ENCODE data around the gene SOX14.
A peak's percentile ranks its signal among the peaks of the same experiment; 100 is the strongest.

Gene SOX14

GRCh38 chr3:137768361-137769321, 4.5 kb downstream of the SOX14 start:
- DNase-seq: no peak

DNA sequence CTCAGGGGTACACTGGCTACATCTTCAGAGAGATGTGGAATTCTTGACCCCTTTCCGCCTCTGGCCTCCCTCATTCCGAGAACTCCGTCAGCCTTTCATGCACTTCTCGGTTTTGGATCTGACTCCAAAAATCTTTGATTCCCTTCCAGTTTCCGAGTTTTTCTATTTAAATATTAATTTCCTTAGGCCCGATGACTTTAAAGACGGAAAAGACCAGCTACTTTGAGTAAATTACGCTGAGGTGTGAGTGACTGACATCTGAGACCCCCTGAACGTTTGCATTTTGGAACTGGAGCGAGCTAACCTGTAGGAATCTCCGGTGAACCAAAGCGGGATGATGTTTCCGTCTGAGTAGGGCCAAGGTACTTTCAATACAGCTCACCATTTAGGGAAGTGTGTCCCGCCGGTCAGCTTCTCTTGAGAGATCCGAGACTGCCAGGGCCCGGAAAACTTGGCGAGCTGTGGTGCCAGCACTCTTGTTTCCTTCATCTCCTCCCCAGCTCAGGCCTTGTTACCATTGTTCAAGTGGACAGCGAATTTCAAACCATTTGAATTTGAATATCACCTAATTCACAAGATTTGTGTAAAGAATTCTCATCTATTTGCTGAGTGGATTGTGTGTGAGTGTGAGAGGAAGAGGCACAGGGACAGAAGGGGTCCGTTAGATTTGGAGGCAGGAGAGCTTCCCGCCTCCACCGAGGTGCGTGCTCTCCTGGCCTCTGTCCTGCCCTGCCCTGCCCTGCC, 5.4 kb downstream of the SOX14 start:
- DNase-seq: no peak

- no peak for DNase-seq
Observed at GRCh38 chr3:137770066-137770834, 6.1 kb downstream of the SOX14 start.

DNA sequence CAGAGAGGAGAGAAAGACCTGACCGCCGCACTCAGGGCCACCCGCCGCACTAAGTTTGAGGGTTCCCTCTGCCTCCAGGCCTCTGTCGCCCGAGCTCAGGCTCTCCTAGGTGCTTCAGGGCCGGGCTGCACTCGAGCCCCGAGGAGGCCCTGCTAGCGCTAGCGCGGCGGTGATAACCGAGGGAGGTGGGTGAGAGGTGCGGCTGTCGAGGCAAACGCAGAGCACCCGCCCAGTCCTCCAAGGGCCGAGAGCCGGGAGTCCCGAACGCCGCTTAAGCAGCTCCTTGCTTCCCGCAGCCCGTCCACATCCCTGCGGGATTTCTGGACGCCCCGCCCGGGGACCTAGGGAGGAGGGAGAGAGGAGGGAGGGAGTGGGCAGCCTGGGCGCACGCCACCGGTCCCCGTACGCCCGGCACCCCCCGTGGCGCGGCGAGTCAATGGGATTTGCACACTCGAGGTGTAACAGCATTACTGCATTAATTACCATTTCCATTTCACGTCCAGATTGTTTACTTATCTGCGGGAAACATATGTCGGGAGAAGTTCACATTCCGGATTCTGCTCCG, 6.8 kb downstream of the SOX14 start:
- DNase-seq: no peak

- DNase-seq: no peak
Observed at GRCh38 chr3:137771401-137772213, 7.5 kb downstream of the SOX14 start.

DNA sequence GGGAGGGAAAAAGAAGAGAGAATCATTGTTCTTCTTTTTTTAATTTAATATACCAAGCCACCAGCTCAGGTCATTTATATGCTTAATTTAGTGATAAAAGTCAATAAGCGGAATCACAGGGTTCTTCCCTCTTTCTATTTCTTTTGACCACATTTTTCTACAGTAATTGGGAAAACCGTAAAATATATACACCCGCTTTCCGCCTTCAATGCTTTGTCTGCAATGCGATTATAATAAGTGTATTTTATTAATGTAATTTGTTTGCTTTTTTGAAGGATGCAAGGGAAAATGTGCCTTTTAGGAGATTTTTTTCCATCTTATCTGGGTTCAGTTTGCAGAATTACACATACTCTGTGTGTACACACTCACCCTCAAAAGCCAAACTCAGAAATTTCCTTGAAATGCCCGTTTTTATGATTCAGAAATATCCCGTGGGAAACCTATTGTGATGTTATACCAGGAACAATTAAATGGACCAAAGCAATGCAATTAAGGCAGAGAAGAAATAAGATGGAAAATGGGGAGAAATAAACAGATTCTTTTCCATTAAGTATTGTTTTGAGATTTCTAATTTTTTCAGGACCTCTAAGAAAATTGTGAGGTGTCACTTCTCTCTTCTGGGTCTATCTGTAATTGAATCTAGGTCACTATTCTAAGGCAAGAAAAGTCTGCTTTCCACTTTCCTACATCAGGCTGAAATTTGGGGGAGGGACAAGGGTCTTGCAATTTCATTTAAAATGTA, 8.3 kb downstream of the SOX14 start:
- no peak for DNase-seq

- DNase-seq: no peak
Observed at GRCh38 chr3:137778941-137779340, 14.8 kb downstream of the SOX14 start.

GRCh38 chr3:137787529-137787928, 23.4 kb downstream of the SOX14 start:
- no peak for DNase-seq

GRCh38 chr3:137789236-137789635, 25.1 kb downstream of the SOX14 start:
- no peak for DNase-seq

GRCh38 chr3:137792626-137793271, 28.6 kb downstream of the SOX14 start:
- peak; percentile 12 for DNase-seq

DNA sequence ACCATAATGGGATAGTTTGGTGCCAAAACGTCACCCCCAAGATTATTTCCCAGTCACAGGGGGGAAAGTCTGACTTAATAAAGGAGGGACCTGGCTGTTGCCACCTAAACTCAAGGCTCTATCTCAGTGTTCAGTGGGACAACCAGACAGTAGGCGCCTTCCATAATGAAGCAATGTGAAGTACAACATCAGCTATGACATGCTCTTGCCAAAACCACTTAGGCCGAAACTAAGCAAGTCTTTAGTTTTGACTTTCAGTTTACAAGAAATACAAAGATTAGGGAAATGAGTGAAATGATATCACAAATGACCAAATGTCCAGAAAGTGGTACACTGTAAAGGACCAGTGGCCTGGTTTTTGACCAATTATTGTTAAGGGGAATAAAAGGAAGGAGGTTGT, 32.9 kb downstream of the SOX14 start:
- DNase-seq: no peak

GRCh38 chr3:137803215-137803614, 39.1 kb downstream of the SOX14 start:
- DNase-seq: no peak

DNA sequence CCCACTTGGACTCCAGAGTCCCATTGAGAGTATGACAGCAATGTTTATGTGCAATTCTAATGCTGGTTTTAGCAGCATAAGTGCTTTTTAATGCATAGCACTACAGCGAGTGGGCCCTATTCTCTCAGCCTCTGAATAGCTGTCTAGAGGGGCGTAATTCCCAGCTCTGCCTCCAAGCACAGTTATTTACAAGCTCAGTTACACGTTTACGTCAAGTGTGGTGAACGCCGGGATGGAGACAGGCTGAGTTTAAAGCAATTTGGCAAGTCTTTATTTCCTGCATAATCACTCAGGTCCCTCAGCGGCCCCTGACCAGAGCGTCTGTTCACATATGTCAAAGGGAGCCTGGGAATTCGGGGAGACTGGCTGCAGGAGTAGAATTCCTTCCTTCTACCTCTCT, 43.9 kb downstream of the SOX14 start:
- DNase-seq: no peak

DNA sequence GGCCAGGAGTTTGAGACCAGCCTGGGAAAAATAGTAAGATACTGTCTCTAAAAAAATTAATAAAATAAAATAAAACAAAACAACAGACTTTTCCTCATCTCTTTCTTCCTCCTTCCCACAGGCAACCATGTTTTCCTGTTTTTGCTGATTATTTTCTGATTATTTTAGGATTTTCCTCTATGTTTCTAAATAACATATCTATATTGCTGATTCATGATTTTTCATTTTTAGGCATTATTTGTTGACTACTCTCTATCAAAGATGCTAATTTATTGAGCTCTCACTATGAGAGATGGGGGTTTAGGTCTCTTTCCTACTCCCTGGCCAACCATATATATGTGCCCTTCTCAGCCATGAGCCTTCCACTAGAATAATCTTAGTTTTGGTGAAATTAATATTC, 45.4 kb downstream of the SOX14 start:
- DNase-seq: no peak

DNA sequence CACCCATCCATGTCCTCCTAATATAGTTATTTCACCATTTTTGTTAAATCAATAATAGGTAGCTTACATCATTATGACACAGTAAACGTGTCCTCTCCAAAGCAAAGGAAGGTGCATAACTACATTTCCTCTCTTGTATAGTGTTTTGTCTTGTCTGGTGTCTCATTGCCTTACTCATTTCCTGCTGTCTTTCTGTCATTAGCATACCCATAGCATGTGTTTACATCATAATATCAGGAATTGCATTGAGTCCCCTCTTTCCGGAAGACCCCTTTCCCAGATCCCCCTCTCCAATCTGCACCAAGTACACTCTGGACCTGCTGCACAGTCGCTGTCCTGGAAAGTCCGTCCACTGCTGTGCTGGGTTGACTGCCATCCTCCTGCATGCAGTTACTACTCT, 47.9 kb downstream of the SOX14 start:
- no peak for DNase-seq

- DNase-seq: no peak
Observed at GRCh38 chr3:137815251-137815650, 51.1 kb downstream of the SOX14 start.

Measured in SHP77 treated with DMSO at 0.1 percent for 48 hours (cell line).